NOMO-1 treated with DMSO at 0.1 percent for 48 hours (cell line): ENCODE results near the gene CHRNA9.
"Not testable (repeated sequence)": the region's sequence is repeated elsewhere in the genome, so short reads cannot be mapped to it uniquely, and the experiment has no call there.

Source experiments
- DNase-seq: peaks from one replicate; lab custom pipeline; 2025; ENCODE audit not compliant: unreplicated experiment; lab: John Stamatoyannopoulos, UW

Gene CHRNA9

GRCh38 chr4:40378619-40379018 lies 43.5 kb downstream of the CHRNA9 start:
- no peak for DNase-seq

DNA sequence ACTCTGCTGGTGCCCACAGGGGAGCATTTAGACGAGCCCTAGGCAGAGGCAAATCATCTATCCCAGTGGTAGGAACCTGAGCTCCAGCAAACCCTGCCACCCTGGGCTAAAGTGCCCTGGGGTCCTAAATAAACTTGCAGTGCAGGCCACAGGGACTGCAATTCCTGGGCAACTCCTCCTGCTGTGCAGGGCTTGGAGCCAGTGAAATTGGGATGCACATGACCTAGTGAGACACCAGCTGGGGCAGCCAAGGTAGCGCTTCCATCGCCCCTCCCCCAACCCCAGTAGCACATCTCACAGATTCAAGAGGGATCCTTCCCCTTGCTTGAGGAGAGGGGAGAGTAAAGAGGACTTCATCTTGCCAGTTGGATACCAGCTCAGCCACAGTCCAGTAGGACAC lies 44.1 kb downstream of the CHRNA9 start:
- DNase-seq, result no peak

- no peak for DNase-seq
These were observed 45.5 kb downstream of the CHRNA9 start for GRCh38 chr4:40380647-40381046.

- no peak for DNase-seq
These were observed 53.1 kb downstream of the CHRNA9 start for GRCh38 chr4:40388239-40388638.

DNA sequence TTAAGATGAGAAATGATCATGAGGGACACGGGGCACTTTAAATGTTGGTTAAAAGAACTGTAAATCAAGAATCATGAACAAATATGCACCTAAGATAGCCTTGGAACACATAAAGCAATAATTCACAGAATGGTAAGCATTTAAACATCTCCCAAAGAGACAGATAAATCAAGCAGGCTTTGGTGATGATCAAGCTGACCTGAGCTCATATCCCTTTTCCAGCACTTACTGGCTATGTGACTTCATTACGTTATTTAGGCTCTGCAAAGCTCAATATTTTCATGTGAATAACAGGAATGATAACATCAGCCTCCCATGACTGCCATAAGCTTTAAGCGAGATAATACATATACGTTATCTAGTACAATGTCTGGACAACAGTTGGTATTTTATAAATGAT lies 54.9 kb downstream of the CHRNA9 start:
- DNase-seq, result no peak

DNA sequence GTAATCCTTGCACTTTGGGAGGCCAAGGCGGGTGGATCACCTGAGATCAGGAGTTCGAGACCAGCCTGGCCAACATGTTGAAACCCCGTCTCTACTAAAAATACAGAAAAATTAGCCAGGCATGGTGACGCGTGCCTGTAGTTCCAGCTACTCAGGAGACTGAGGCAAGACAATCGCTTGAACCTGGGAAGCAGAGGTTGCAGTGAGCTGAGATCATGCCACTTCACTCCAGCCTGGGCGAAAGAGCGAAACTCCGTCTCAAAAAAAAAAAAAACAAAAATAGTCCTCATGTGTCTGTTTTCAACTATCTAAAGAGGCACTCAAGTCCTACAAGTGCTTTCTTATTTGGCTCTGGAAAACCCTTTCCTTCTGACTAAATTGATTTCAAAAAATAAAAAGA lies 57.1 kb downstream of the CHRNA9 start:
- not testable (repeated sequence) for DNase-seq

- peak; percentile 27 for DNase-seq
These were observed 59.1 kb downstream of the CHRNA9 start for GRCh38 chr4:40394236-40394635.

GRCh38 chr4:40395166-40395900 lies 60.2 kb downstream of the CHRNA9 start:
- no peak for DNase-seq

- DNase-seq, result no peak
These were observed 61.0 kb downstream of the CHRNA9 start for GRCh38 chr4:40395908-40396793.

DNA sequence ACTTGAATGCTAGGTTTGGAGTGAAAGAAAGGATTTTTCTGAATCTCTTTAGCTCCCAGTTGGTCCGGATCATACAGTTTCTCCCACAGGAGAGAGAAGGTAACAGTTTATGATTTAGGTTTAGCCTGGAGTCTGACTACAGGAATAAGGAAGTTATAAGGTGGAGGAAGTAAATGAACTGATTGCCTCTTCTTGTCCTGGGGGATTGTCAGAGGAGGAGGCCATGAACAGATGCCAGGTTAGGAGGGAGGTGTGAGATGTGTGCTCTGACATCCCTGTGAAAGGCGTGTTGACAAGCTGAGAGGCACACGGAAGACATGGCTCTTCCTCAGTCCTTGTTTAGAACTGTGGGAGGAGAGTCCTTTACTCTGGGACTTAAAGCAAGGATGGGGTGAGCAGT lies 64.4 kb downstream of the CHRNA9 start:
- no peak for DNase-seq

DNA sequence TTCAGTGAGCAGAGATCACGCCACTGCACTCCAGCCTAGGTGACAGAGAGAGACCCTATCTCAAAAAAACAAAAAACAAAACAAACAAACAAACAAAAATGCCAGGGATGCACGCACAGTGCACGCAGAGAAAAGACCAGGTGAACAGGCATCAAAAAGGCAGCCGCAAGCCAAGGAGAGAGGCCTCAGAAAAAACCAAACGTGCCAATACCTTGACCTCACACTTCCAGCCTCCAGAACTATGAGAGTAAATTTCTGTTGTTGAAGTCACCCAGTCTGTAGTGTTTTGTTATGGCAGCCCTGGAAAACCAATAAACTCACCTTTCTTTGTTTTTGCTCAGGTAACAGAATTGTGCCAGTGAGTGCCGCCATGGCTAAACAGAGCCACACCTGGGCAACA lies 66.0 kb downstream of the CHRNA9 start:
- no peak for DNase-seq

- DNase-seq, result no peak
These were observed 66.5 kb downstream of the CHRNA9 start for GRCh38 chr4:40401631-40402030.

DNA sequence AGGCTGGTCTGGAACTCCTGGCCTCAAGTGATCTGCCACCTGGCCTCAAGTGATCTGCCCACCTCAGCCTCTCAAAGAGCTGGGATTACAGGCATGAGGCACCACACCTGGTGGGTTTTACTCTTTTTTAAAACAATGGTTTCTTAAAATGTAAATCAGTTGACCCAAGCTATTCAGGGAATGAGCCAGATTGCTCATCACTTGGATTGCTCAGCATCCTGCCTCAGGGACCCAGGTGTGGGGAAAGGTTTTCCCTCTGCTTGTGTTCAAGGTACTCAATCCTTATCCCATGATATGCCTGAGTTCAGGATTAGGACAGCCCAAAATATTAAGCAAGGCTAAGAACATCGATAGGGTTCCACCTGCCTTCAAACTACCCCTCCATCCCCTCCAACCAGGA lies 67.4 kb downstream of the CHRNA9 start:
- no peak for DNase-seq

GRCh38 chr4:40403081-40403480 lies 67.9 kb downstream of the CHRNA9 start:
- DNase-seq, result no peak
